Ishikawa (cell line): ENCODE data around the gene C9orf85.

Experiments
- CEBPB ChIP-seq: IDR thresholded peaks from 2 replicates; pipeline ENCODE4 v1.6.1; 2012
- CREB1 ChIP-seq: IDR thresholded peaks from 2 replicates; pipeline ENCODE4 v1.6.1; 2012; ENCODE audit warnings: low read depth
- EGR1 ChIP-seq: IDR thresholded peaks from 2 replicates; pipeline ENCODE4 v1.6.1; 2012
- EP300 ChIP-seq: IDR thresholded peaks from 2 replicates; pipeline ENCODE4 v1.6.1; 2012; ENCODE audit warnings: borderline replicate concordance
- FOXM1 ChIP-seq: IDR thresholded peaks from 2 replicates; pipeline ENCODE4 v1.6.1; 2012; ENCODE audit warnings: low read depth, borderline replicate concordance
- NFIC ChIP-seq: IDR thresholded peaks from 2 replicates; pipeline ENCODE4 v1.6.1; 2012
- RAD21 ChIP-seq: IDR thresholded peaks from 2 replicates; pipeline ENCODE4 v1.6.1; 2012; ENCODE audit warnings: low read depth
- REST ChIP-seq: IDR thresholded peaks from 2 replicates; pipeline ENCODE4 v1.6.1; 2012; ENCODE audit warnings: low read depth, mild to moderate bottlenecking
- TAF1 ChIP-seq: IDR thresholded peaks from 2 replicates; pipeline ENCODE4 v1.6.1; 2012; ENCODE audit warnings: low read depth, mild to moderate bottlenecking
- TCF12 ChIP-seq: IDR thresholded peaks from 2 replicates; pipeline ENCODE4 v1.6.1; 2012; ENCODE audit warnings: low read depth
- TEAD4 ChIP-seq: IDR thresholded peaks from 2 replicates; pipeline ENCODE4 v1.6.1; 2012
- USF1 ChIP-seq: IDR thresholded peaks from 2 replicates; pipeline ENCODE4 v1.6.1; 2012
- YY1 ChIP-seq: IDR thresholded peaks from 2 replicates; pipeline ENCODE4 v1.6.1; 2012; ENCODE audit warnings: low read depth
- ZBTB7A ChIP-seq: IDR thresholded peaks from 2 replicates; pipeline ENCODE4 v1.6.1; 2012; ENCODE audit warnings: low read depth
- TF ChIP-seq, protein P1 (sequence below): IDR thresholded peaks from 2 replicates; pipeline ENCODE4 v1.6.1; 2012

C9orf85 gene

DNA sequence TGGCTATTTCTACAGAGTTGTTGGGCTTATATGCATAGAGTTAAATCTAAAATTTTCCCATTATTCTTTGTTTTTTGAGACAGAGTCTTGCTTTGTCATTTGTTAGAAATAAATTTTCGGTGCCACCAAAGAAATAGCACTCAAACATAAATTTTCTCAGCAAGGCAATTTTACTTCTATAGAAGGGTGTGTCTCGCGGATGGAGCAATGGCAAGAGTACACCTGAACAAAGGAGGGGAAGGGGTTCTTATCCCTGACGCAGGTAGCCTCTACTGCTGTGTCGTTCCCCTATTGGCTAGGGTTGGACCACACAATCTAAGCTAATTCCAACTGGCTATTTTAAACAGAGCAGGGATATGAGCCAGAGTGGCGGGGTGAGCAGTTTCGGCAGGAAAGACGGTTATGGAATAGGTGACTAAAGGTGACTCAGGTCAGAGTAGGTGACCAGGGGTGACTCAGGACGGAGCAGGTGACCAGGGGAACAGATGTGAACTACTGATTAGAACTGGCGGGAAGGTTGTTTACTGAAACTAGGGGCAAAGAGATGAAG lies 57.2 kb downstream of the C9orf85 start:
- TF ChIP-seq RAD21 (no peak), TCF12 (no peak), USF1 (no peak), FOXM1 (no peak), TAF1 (no peak), CEBPB (no peak), EGR1 (no peak), ZBTB7A (no peak), NFIC (no peak), TEAD4 (no peak), EP300 (no peak), CREB1 (no peak), REST (no peak), YY1 (no peak)
- TF ChIP-seq, protein P1, sequence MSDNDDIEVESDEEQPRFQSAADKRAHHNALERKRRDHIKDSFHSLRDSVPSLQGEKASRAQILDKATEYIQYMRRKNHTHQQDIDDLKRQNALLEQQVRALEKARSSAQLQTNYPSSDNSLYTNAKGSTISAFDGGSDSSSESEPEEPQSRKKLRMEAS: no peak

GRCh38 chr9:71975833-71976232 lies 64.4 kb downstream of the C9orf85 start:
- TF ChIP-seq TEAD4 (no peak), RAD21 (peak; percentile 21), FOXM1 (no peak)

DNA sequence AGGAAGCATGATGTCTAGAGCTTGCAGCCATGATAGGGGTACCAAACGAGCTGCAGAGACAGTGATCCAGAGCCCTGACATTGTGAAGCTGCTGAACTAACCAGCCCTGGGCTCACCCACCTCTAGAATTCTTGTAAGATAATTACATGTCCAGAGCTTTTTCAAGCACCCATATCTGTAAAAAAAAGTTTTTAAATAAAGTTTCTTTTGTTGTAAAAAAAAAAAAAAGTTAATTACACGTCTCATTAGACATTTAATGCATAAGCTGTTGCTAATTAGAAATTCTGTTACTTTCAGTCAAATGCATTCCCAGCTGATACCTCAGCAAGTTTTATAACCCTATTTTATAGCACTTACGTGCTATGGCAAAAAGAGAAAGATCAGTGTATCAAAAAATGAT lies 65.6 kb downstream of the C9orf85 start:
- no peak for TF ChIP-seq CREB1
- TF ChIP-seq TEAD4: no peak
- TF ChIP-seq EGR1: no peak

DNA sequence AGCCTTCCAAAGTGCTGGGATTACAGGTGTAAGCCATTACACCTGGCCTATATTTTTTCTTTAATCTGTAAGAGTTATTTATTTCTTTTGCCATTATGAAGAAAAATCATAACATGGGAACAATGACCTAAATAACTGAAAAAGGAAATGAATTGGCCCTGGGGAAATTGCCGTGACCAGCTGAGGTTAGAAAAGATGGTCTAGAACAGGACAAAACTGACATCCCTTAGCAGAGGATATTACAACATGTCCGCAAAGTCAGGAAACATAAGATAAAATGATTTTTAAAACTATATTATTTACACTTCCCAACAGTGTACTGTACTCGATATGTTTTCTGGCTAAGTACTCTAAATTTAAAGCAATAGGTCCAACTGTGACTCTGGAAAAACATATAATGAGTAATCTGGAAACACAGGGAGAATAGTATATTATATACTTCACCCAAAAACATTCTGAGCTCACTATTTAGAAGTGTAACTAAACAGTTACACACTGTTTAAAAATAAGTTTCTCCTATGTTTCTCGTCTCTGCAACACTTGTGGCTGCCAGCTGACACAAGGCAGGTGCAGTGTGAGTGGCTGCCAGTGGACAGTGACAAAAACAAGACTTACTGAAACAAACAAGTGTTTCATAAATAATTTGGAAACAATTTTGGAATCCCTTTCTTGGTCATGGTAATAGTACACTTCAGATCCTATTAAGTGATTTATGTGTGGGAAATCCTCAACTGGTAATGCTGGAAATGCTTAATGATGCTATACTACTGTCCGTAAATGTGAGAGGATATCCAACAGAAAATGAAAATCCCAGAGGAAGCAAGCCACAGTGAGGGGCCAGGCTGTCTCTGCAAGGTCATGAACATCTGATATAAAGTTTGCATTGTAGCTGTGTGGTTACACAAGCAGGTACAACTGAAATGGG lies 69.1 kb downstream of the C9orf85 start:
- TF ChIP-seq CREB1: no peak
- no peak for TF ChIP-seq ZBTB7A
- TF ChIP-seq EGR1: no peak
- no peak for TF ChIP-seq USF1
- TF ChIP-seq RAD21: no peak
- TF ChIP-seq NFIC: no peak
- no peak for TF ChIP-seq EP300

DNA sequence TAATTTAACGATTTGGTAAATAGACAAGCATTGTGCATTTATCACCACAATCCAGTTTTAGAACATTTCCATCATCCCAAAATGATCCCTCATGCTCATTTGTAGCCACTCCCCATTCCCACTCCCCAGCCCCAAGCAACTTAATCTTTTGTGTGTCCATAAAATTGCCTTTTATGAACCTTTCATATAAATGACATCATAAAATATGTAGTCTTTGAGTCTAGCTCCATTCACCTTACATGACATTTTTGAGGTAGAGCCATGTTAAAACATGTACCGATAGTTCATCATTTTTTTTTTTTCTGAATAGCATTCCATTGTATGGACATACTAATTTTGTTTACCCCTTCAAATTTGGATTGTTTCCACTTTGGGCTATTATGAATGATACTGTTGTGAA lies 70.5 kb downstream of the C9orf85 start:
- no peak for TF ChIP-seq YY1
- TF ChIP-seq RAD21: no peak
- no peak for TF ChIP-seq TCF12
- TF ChIP-seq, protein P1: no peak
- no peak for TF ChIP-seq TEAD4
- no peak for TF ChIP-seq NFIC
- TF ChIP-seq USF1: no peak
- no peak for TF ChIP-seq EP300
- TF ChIP-seq FOXM1: no peak
- no peak for TF ChIP-seq REST
- no peak for TF ChIP-seq TAF1
- TF ChIP-seq CREB1: no peak
- TF ChIP-seq ZBTB7A: no peak
- no peak for TF ChIP-seq EGR1
- TF ChIP-seq CEBPB: no peak
